Esophagus muscularis mucosa (tissue), 4 donors: Measurements from ENCODE around the gene SLC26A6.

Experiments
- EP300 ChIP-seq: sonication (generic); formaldehyde crosslinking; IDR thresholded peaks from one replicate; pipeline ENCODE4 v1.6.1; 2017; ENCODE audit warnings: antibody characterized with exemption
- POLR2A ChIP-seq: fragments of 450-650 bp; IDR thresholded peaks from one replicate; pipeline ENCODE4 v1.6.1; 2017; ENCODE audit warnings: antibody characterized with exemption, moderate library complexity, mild to moderate bottlenecking, low read depth
- POLR2AphosphoS5 ChIP-seq, 2 donors: sonication (generic); formaldehyde crosslinking; IDR thresholded peaks; one replicate each; pipeline ENCODE4 v1.6.1; 2017; ENCODE audit warnings: antibody characterized with exemption in 2 of 2
- TF ChIP-seq, protein P1 (sequence below), 3 experiments: fragments of 200-600 bp in 2 of 3; fragments of 450-650 bp in 1 of 3; sonication (generic) in 2 of 3; IDR thresholded peaks; one replicate each; pipeline ENCODE4 v1.5.1; 2017 to 2019; ENCODE audit warnings: antibody characterized with exemption in 3 of 3, mild to moderate bottlenecking in 2 of 3, moderate library complexity in 1 of 3

- TF ChIP-seq EP300: no peak
- TF ChIP-seq POLR2A: no peak
- no peak for TF ChIP-seq POLR2AphosphoS5 (IDR thresholded peaks at IDR 0.05)
- TF ChIP-seq, protein P1, sequence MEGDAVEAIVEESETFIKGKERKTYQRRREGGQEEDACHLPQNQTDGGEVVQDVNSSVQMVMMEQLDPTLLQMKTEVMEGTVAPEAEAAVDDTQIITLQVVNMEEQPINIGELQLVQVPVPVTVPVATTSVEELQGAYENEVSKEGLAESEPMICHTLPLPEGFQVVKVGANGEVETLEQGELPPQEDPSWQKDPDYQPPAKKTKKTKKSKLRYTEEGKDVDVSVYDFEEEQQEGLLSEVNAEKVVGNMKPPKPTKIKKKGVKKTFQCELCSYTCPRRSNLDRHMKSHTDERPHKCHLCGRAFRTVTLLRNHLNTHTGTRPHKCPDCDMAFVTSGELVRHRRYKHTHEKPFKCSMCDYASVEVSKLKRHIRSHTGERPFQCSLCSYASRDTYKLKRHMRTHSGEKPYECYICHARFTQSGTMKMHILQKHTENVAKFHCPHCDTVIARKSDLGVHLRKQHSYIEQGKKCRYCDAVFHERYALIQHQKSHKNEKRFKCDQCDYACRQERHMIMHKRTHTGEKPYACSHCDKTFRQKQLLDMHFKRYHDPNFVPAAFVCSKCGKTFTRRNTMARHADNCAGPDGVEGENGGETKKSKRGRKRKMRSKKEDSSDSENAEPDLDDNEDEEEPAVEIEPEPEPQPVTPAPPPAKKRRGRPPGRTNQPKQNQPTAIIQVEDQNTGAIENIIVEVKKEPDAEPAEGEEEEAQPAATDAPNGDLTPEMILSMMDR (IDR thresholded peaks at IDR 0.05): no peak
These were observed 9.9 kb upstream of the SLC26A6 start for GRCh38 chr3:48644898-48645760.
